NCI-H69 (cell line): ENCODE measurements around the gene OAS3.
A peak's percentile ranks its signal among the peaks of the same experiment; 100 is the strongest.
"Not testable (repeated sequence)": the region's sequence is repeated elsewhere in the genome, so short reads cannot be mapped to it uniquely, and the experiment has no call there.

Experiments used
- DNase-seq: peaks from one replicate; lab custom pipeline; 2025; lab: John Stamatoyannopoulos, UW

OAS3 gene

GRCh38 chr12:112924986-112925385 is 13.3 kb upstream of the OAS3 start:
- no peak for DNase-seq

- not testable (repeated sequence) for DNase-seq
Measured at GRCh38 chr12:112926416-112927033, 11.7 kb upstream of the OAS3 start.

GRCh38 chr12:112927475-112927874 is 10.8 kb upstream of the OAS3 start:
- DNase-seq: no peak

GRCh38 chr12:112927925-112928324 is 10.3 kb upstream of the OAS3 start:
- DNase-seq: no peak

- DNase-seq: no peak
Measured at GRCh38 chr12:112928978-112929377, 9.3 kb upstream of the OAS3 start.

- DNase-seq: no peak
Measured at GRCh38 chr12:112929715-112930114, 8.6 kb upstream of the OAS3 start.

- DNase-seq: no peak
Measured at GRCh38 chr12:112930350-112930749, 7.9 kb upstream of the OAS3 start.

- peak; percentile 77 for DNase-seq
Measured at GRCh38 chr12:112932485-112933128, 5.7 kb upstream of the OAS3 start.

- no peak for DNase-seq
Measured at GRCh38 chr12:112933129-112933505, 5.2 kb upstream of the OAS3 start.

GRCh38 chr12:112936264-112936663 is 2.0 kb upstream of the OAS3 start:
- no peak for DNase-seq

GRCh38 chr12:112936927-112937326 is 1.3 kb upstream of the OAS3 start:
- no peak for DNase-seq

GRCh38 chr12:112938751-112939150 is 477 bp downstream of the OAS3 start:
- peak; percentile 47 for DNase-seq

- peak; percentile 39 for DNase-seq
Measured at GRCh38 chr12:112939761-112940381, 1.6 kb downstream of the OAS3 start.

- DNase-seq: no peak
Measured at GRCh38 chr12:112941528-112942335, 3.5 kb downstream of the OAS3 start.

GRCh38 chr12:112942572-112942971 is 4.3 kb downstream of the OAS3 start:
- no peak for DNase-seq

GRCh38 chr12:112944024-112944690 is 5.9 kb downstream of the OAS3 start:
- DNase-seq: no peak

- DNase-seq: no peak
Measured at GRCh38 chr12:112945515-112945914, 7.2 kb downstream of the OAS3 start.

- no peak for DNase-seq
Measured at GRCh38 chr12:112946236-112947000, 8.1 kb downstream of the OAS3 start.

GRCh38 chr12:112947314-112947713 is 9.0 kb downstream of the OAS3 start:
- no peak for DNase-seq

GRCh38 chr12:112947761-112948160 is 9.5 kb downstream of the OAS3 start:
- DNase-seq: no peak

GRCh38 chr12:112948806-112949205 is 10.5 kb downstream of the OAS3 start:
- DNase-seq: no peak
